G401.6 (cell line): Measurements from ENCODE around the gene IPO7.
"Not testable (repeated sequence)": the region's sequence is repeated elsewhere in the genome, so short reads cannot be mapped to it uniquely, and the experiment has no call there.

ENCODE experiments used
- FAIRE-seq: peaks from 2 replicates; lab custom pipeline; 2012; peaks lifted over from hg19 to GRCh38; lab: Jason Lieb, UNC

Gene IPO7

DNA sequence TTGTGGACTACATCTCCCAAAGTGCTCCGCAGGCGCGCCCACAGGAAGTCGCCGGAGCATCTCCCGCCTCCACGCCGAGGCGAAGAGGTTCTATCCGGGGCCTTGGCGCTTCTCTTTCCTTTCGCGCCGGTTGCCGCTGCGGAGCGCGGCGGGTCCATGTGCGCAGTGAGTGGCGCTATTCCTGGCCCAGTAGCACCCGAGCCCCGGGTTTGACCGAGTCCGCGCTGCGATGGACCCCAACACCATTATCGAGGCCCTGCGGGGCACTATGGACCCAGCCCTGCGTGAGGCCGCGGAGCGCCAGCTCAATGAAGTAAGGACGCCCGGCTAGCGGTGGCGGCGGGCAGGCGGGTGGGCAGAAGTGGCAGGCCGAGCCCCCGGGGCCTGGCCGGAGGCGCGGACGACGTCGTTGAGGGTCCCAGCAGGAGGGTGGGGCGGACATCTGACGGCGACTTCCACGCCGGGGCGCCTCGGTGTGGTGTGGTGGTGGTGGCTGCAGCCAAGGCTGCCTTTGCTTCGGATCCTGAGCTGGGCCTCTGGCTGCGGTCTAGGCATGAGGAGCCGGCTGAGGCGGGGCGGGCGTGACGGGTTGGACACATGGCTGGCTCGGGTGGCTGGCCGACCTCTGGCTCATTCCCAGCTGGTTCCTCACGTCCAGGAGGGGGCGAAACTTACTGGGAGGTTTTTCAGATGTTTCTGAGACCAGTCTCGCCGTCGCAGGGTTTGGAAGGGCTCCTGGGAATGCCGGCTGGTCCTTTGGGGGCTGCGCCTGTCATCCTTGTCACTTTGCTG, at the start of gene IPO7:
Gene IPO7 (plus strand): TSS at position 118 of the 792 bp plus-strand sequence. CDS start 112 bp downstream, at position 230.
- FAIRE-seq: peak; percentile 95

DNA sequence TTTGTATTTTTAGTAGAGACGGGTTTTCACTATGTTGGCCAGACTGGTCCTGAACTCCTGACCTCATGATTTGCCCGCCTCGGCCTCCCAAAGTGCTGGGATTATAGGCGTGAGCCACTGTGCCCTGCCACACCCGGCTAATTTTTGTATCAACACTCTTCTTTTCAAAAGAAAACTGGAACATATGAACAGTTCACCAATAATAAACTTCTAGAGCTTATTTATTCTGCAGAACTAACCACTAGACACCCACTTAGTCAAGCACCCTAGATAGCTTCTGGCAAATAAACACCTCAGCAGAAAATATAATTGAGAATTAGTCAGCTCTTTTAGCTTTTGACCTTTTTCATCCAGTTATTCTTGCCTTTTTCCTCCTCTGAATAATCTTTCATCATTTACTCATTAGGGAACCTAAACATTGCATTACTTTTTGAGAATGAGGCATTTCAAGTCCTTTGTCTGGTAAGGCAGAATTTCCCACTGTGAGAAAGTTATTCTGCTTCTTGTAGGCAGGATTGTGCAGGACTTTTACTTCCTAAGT, 42.7 kb upstream of the IPO7 start:
- no peak for FAIRE-seq

DNA sequence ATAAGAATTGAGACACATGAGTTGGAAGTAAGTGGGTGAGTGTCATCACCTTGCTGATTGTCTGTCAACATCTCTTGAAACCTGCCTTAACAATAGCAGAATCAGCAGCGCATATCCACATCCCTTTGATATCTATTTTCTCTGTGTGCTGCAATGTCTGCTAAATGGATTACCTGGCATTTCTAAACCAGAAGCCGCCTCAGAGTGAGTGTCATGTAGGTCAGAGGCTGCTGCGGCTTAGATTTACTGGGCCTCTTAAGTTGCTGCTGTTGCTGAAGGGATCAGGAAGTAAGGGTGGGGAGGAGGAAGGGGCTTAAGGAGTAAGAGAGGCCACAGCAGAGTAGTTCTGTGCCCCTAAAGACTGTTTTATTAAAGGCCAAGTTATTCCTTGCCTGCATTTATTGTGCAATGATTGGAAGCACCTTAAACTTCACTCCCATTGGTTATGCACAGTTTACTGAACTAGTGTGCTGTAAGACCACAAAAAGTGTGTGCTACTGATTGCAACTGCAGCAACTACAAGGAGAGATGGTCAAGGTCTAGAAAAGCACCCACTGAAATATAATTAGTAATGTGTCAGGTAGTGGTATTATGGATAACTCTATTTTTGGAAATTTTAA, 40.3 kb upstream of the IPO7 start:
- FAIRE-seq: no peak

DNA sequence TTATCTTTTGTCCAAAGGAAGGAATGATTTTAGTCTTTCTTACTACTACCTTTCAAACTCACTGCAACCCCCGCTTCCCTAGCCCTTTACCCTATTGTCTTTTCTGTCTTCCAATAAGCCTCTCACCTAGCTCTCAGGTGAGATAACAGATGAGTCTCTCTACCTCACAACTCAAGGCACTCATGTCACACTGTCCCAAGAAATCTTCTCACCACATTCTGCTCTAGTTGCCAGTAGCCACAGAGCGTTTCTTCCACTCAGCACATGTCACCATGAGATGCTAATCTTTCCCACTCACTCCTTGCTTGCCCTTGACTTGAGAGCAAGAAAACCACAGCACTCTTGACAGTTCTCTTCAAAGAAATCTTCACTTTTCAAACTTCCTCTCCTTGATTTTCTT, 37.4 kb upstream of the IPO7 start:
- FAIRE-seq: no peak

DNA sequence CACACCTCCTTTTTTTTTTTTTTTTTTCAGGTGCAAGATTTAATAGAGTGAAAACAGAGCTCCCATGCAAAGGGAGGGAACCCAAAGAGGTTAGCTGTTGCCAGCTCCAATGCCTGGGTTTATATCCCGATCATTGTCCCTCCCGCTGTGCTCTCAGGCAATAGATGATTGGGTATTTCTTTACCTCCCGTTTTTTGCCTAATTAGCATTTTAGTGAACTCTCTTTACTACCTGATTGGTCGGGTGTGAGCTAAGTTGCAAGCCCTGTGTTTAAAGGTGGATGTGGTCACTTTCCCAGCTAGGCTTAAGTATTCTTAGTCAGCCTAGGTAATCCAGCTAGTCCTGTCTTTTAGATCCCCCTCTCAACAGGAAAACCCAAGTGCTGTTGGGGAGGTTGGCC, 36.7 kb upstream of the IPO7 start:
- not testable (repeated sequence) for FAIRE-seq

DNA sequence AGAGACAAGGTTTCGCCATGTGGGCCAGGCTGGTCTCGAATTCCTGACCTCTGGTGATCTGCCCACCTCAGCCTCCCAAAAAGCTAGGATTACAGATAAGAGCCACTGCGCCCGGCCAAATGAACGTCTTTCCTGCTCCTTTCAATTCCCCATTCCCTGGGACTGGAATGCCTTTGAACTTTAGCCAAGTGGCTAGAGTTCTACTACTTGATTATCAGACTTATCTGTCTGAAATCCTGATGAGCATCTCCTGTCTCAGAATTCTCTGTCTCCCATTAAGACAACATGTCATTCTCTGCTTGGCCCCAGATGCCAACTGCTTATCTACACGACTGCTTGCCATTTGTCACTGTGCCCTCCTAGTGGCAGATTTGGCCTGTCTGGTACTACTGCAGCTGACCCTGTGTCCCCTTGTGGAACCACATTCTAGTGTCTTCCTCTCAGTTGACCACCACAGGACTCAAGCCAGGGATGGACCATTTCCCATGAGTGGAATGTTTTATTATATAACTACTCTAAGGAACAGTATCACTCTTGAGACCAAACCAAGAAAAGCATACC, 33.1 kb upstream of the IPO7 start:
- FAIRE-seq: no peak

DNA sequence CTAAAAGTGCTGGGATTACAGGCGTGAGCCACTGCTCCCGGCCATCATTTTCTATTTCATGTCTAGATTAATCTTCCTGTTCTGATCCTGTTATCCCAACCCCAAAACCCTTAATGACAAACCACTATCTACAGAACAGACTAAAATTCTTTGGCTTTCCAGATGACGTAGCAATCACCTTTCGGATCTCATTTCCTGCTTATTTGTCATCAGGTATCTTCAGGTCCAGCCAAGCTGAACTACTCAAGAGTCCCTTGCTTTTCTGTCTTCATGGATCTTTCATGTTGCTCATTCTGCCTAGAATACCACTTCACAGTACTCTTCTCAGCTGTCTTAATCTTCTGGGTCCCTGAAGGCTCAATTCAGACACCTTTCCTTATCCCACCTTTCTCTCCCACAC, 27.4 kb upstream of the IPO7 start:
- FAIRE-seq: no peak

DNA sequence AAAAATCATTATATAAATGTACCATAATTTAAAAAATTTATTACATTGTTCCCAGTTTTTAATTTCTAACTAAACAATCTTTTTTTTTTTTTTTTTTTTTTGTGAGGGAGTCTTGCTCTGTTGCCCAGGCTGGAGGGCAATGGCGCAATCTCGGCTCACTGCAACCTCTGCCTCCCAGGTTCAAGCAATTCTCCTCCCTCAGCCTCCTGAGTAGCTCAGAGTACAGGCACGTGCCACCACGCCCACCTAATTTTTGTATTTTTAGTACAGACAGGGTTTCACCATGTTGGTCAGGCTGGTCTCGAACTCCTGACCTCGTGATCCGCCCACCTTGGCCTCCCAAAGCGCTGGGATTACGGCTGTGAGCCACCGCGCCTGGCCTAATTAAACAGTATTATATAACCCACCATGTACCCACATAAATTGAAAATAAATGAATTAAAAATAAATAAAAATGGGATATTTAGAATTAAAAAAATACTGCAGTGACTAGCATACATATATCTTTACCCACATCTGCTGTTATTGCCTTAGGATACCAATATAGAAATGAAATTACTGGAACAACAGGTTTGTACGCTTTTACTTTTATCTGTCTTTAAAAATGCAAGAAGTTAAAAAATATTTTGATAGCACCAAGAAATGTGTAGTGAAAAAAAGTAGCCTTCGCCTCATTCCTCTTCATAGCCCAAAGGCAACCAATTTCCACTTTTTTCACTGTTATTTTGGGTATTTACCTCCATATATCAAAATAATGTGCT, 23.4 kb upstream of the IPO7 start:
- not testable (repeated sequence) for FAIRE-seq

DNA sequence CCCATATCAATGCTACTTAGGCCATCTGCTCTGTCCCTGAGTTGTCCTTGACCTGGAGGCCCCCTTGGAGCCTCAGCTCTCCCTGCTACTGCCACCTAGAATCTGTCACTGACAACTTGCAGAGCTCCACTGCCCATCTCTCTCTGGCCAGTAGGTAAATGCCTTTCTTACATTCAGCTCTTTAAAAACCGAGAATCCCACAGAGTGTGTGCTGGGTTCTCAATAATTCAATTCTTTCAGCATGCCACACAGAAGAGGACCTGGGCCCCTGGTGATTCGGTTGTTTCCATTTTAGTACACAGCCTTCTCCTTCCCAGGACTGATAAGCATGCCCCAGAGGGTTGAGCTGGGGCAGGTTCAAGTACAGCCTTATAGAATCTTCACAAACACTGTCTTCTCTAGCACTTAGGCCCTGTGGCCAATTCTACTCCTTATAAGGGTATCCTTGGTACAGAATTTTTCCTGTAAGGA, 22.0 kb upstream of the IPO7 start:
- FAIRE-seq: no peak

DNA sequence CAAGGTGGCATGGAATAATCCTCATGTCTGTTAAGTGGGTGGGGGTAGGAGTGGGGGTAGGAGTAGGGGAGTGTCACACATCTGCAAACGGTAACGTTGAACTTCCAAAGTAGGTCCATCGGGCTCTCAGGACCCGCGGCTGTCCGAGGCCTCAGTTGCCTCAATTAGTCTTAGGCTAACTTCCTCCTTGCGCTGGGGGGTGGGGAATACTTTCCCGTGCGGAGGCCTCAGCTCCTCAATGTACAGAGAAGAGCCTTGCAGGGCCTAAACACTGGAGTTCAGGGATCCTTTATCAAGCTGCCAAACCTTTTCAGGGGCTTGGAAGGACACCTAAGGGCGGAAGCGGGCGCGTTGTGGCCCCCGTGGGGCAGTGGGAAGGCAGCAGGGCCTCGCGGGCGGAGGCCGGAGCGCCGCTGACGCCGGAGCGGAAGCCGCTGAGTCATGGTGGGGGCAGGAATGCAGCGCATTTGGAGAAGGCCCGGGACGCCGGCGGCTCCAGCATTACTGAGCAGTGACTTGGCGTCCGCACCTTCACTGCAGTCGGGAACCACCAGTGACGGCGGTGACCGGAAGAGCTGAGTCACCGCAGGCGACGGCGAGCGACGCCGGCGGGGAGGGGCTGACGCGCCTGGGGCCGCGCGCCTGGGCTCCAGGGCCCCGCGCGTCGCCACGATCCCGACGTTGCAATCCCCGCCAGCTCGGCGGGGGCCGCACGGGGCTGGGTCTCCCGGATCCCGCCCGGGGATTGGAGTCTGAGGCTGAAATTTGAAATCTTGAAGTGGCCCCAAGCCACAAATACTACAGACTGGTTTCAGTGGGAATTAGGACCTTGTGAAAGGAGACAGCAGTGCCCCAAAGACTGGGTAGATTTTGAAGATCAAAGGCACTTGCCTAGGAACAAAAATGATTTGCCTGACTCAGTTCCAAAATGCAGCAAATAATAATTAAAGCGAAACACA, 20.2 kb upstream of the IPO7 start:
- FAIRE-seq: no peak

DNA sequence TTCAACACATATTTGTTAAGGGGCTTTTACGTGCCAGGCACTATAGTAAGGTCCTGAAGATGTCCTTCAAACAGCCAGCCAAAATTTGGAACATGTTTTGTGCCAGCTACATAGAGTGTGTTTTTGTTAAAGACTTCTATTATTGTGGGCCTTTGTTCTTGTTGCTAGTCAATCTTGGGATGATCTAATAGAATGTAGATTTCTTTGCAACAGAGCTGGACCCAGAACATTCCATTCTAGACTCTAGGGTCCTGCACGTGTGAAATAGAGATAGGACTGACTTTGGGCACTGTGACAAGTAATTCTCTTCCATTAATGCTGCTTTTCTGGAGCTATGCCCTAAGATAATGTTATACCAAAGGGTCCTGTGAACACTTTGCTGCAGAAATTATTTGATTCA, 16.9 kb upstream of the IPO7 start:
- FAIRE-seq: no peak

DNA sequence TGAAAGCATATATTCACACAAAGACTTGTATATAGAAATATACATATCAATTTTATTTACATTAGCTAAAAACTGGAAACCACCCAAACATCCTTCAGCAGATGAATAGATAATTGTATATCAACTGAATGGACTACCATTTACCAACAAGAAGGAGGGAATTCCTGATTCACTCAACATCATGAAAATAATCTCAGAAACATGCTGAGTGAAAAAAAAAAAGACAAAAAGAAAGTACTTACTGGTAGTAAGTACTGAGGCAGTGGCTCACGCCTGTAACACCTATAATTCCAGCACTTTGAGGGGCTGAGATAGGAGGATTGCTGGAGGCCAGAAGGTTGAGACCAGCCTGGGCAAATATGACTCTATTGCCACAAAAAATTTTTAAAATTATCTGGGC, 7.4 kb upstream of the IPO7 start:
- no peak for FAIRE-seq

DNA sequence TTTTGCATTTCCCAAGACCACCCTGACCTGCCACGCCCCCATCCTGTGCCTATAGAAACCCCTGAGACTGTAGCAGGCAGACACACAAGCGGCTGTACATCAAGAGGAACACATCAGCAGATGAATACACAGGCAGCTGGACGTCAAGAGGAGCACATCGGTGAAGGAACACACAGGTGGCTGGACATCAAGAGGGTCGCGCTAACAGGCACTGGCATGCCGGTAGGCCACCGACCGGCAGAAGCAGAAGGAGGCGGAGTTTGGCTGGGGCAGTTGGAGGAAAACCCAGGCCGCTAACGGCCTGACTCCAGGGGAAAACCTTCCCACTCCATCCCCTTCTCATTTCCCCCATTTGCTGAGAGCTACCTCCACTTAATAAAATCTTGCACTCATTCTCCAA, 5.4 kb upstream of the IPO7 start:
- no peak for FAIRE-seq

DNA sequence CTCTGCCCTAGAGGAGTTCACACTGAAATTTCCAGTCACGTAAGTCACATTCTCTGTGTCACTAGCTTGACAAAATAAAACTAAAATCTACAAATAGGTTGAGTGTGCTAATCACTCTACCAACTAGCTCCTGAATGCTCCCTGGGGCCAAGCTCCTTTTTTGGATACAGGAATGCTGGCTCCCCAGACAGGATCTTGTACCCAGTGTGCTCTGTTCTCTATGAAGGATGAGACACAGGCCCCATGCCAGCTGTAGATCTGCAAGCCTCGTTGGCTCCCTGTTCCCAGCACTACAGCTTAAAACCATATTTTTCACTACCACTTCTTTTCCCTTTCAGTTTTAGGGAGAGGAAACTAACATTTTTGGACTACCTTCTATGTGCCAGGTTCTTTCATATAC, 3.7 kb upstream of the IPO7 start:
- no peak for FAIRE-seq

DNA sequence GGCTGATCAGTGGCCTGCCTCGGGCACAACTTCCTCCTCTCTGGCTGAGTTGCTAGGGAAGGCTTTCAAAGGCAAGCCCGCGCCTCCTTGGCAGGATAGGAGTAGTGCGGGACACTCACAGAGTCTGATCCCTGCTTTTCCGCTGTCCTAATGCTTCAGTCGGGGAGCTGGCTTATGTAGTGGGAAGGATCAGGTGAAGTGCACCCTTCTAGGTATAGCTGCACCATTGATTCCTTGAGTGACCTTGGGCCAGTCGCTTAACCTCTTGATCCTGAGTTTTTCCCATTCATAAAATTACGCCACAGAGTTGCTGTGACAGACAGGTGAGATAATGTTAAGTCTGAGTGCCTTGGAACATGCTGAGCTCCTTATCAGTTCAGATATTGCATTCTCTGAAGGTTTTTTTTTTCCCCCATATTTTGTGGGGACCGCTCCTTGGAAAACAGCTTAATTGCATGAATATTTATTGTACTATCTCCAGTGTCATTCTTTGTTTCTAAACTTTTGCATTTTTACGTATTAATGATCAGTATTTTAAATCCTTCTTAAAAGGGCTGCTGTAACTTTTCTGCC, 961 bp downstream of the IPO7 start:
- no peak for FAIRE-seq

DNA sequence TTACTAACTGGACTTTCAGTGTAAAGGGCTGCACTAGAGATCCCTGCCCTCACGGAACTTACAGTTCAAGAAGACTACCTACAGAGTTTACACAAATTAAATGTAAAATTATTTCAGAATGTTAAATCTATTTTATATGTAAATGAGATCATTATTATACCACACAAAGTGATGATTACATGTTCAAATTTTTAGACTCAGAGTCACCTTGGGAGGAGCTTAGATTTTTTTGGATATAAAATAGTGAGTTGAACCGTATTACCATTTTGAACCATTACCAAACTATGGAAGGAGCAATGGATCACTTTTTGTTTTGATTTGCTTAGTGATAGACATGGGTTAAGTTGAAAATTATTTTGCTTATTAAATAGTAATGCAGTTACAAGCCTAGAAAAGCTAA, 1.6 kb downstream of the IPO7 start:
- FAIRE-seq: no peak

DNA sequence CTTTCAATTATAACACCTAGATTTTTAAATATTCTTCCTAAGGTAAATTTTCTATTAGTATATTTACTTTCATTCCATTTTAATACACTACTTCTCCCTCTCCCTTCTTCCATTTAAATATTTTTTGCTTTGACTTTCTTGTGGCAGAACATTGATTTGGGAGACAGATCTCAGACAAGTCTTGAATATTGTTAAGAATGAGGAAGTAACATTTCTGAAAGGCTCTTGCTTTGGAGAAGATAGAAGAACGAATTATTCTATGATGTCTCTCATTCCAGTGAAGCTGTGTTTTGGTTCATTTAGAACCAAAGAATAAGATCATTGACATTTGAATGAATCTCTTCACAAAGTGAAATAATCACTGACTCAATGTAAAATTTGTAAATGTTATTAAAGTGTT, 2.4 kb downstream of the IPO7 start:
- FAIRE-seq: no peak

DNA sequence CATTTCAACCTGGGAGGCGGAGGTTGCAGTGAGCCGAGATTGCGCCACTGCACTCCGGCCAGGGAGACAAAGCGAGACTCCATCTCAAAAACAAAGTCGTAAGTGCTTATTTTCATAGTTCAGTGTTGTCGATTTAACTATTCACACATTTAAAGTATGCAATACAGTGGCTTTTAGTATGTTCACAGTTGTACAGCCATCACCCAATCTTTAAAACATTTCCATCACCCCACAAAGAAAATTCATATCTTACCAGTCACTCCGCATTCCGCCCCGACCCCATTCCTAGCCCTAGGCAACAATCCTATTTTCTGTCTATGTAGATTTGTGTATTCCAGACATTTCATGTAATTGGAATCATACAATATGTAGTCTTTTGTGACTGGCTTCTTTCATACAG, 11.9 kb downstream of the IPO7 start:
- no peak for FAIRE-seq

DNA sequence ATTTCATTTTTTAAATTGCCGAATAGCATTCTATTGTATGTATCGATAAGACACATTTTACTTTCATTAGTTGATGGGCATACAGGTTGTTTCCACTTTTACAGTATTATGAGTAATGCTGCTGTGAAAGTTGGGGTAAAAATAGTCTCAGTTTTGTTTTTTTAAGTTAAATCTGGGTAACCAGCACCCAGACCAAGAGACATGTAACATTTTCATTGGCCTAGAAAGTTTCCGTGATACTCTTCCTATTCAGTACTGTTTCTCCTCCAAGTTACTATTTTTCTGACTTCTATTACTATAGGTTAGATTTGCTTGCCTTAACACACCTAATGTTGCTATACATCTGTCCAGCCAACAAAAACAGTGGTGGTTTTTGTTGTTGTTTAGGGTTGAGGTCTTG, 12.3 kb downstream of the IPO7 start:
- FAIRE-seq: no peak

DNA sequence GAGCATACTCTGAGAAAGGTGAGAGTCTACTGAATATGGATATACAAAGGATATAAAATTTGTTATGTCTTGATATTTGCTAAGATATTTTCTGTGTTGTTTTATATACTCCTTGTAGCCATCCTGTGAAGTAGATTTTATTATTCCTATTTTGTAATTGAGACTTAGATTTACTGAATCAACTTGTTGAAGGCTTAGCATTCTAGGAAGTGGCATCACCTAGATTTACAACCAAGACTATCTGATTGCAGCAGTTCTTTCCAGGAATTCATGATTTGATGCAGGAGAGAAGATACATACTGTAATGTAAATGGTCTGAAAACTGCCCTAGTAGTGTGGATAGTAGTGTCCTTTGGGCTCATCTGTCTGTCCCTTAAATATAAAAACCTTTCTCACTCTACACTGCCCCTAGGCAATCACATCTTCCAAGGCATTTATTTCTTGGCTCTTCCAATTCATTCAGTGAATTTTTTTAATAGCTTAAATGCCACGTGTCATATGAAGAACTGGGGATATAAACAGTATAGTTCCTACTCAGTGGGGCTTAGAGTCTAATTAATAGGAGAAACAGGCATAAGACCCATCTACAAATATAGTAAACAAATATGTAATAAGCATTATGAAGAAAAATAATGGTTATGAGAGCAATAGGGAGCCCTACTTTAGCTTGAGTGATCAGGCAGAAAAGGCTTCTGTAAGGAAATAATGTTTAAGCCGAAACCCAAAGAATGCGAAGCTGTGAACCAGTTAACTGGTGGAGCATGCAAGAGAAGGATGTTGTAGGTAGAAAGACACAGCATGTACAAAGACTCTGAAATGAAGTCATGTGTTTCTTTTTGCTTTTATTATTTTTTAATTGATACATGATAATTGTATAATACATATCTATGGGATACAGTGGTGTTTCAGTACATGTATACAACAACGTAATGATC, 13.6 kb downstream of the IPO7 start:
- no peak for FAIRE-seq
